DND-41 (cell line): Measurements from ENCODE around the gene LRFN4.

Source experiments
- EZH2 ChIP-seq: IDR thresholded peaks from 3 replicates; pipeline ENCODE4 v1.6.1; 2012; ENCODE audit warnings: borderline replicate concordance, low read depth, mild to moderate bottlenecking, moderate library complexity, low read length, inconsistent platforms; ENCODE audit not compliant: severe bottlenecking
- TF ChIP-seq, protein P1 (sequence below): IDR thresholded peaks from 2 replicates; pipeline ENCODE4 v1.5.1; 2012; ENCODE audit warnings: borderline replicate concordance, low read length, moderate library complexity, mild to moderate bottlenecking; ENCODE audit not compliant: poor library complexity, severe bottlenecking; ENCODE audit errors: extremely low read depth

DNA sequence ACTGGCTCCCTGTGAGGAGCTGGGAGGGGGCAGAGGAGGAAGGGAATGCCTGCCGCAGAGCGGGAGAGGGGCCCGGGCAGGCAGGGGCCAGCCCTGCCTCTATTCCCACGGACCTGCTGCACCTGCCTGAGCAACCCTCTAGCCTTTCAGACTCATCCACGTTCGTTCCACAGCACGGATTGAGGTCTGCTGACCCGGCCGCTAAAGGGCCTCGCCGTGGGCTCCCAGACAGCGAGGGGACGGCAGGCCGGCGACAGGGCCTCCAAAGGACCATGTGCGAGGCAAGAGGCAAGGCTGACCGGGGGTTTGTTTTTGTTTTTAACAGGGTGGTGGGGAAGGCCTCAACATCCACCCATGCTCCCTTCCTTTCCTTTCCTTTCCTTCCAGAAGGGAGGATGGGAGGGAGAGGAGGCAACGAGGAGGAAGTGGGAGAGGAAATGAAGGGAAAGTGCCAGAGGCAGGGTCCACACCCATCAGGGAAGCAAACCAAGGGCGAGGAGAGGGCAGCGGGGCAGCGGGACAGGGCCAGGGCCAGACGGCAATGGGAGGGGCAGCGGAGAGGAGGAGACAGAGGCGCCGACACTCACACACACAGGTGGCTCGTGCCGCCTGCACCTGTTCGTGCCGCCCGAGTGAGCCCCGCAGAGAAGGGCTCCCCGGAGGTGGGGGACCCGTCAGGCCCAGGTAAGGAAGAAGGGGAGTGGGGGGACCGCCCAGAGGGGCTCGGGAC is 7.5 kb downstream of the LRFN4 start:
- TF ChIP-seq EZH2, result no peak
- TF ChIP-seq, protein P1, sequence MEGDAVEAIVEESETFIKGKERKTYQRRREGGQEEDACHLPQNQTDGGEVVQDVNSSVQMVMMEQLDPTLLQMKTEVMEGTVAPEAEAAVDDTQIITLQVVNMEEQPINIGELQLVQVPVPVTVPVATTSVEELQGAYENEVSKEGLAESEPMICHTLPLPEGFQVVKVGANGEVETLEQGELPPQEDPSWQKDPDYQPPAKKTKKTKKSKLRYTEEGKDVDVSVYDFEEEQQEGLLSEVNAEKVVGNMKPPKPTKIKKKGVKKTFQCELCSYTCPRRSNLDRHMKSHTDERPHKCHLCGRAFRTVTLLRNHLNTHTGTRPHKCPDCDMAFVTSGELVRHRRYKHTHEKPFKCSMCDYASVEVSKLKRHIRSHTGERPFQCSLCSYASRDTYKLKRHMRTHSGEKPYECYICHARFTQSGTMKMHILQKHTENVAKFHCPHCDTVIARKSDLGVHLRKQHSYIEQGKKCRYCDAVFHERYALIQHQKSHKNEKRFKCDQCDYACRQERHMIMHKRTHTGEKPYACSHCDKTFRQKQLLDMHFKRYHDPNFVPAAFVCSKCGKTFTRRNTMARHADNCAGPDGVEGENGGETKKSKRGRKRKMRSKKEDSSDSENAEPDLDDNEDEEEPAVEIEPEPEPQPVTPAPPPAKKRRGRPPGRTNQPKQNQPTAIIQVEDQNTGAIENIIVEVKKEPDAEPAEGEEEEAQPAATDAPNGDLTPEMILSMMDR, result no peak
